Right lobe of liver (tissue), 4 donors: ENCODE measurements around the gene CEACAM8.

Source experiments
- CTCF ChIP-seq, 4 donors: fragments of 200-600 bp in 3 of 4; fragments of 450-650 bp in 1 of 4; IDR thresholded peaks; one replicate each; pipeline versions ENCODE4 v1.5.1 to v1.8.0; 2016 to 2022; ENCODE audit warnings: antibody characterized with exemption in 4 of 4, mild to moderate bottlenecking in 2 of 4
- POLR2A ChIP-seq: fragments of 450-650 bp; IDR thresholded peaks from one replicate; pipeline ENCODE4 v1.6.1; 2017; ENCODE audit warnings: antibody characterized with exemption, mild to moderate bottlenecking
- donor health status: DM: no; HTN: no; CAD: no.
- donor health status: DM: no; HTN: no; CAD: no.
- donor health status: DM: no; HTN: yes; CAD: no.

- TF ChIP-seq CTCF (IDR thresholded peaks at IDR 0.05) (no peak), POLR2A (no peak)
Observed at GRCh38 chr19:42534391-42534790, 60.3 kb downstream of the CEACAM8 start.
